Measurements from ENCODE around the gene HNRNPF.

HNRNPF gene

GRCh38 chr10:43348511-43349312 lies 60.3 kb downstream of the HNRNPF start:
- H3K4me3 ChIP-seq (ENCODE audit: low read depth, low read length): no peak overlapping the region
- in situ Hi-C loops (cut with HindIII; ENCODE audit: low pct_ligation_motif_present, low sequenced_read_pairs): no loop called here
- peaks cover 3% of the 10 kb centered on the region for H3K27me3 ChIP-seq (replicated peaks)
- peak; percentile 99 for TF ChIP-seq CTCF (IDR thresholded peaks at IDR 0.05; ENCODE audit: low read depth, low read length, missing control alignments)
- no peaks in the 10 kb centered on the region for H3K36me3 ChIP-seq (replicated peaks)
- no peak overlapping the region for H3K27ac ChIP-seq
- peak; percentile 75 for DNase-seq

- H3K36me3 ChIP-seq (replicated peaks): no peaks in the 10 kb centered on the region
- H3K27ac ChIP-seq: no peak overlapping the region
- no peak overlapping the region for H3K4me3 ChIP-seq (ENCODE audit: low read depth, low read length)
- no peak for DNase-seq
- peaks cover 3% of the 10 kb centered on the region for H3K27me3 ChIP-seq (replicated peaks)
- TF ChIP-seq CTCF (IDR thresholded peaks at IDR 0.05; ENCODE audit: low read depth, low read length, missing control alignments): no peak
- in situ Hi-C loops (cut with HindIII; ENCODE audit: low pct_ligation_motif_present, low sequenced_read_pairs): no loop called here
Measured at GRCh38 chr10:43347997-43348396, 61.0 kb downstream of the HNRNPF start.

GRCh38 chr10:43344051-43344450 lies 64.9 kb downstream of the HNRNPF start:
- in situ Hi-C loops (cut with HindIII; ENCODE audit: low pct_ligation_motif_present, low sequenced_read_pairs): no loop called here
- TF ChIP-seq CTCF (IDR thresholded peaks at IDR 0.05; ENCODE audit: low read depth, low read length, missing control alignments): no peak
- Histone ChIP-seq H3K4me3 (ENCODE audit: low read depth, low read length) (no peak overlapping the region), H3K36me3 (replicated peaks) (no peaks in the 10 kb centered on the region), H3K27ac (no peak overlapping the region), H3K27me3 (replicated peaks) (no peaks in the 10 kb centered on the region)
- DNase-seq: no peak

GRCh38 chr10:43343126-43343525 lies 65.9 kb downstream of the HNRNPF start:
- DNase-seq: no peak
- no peak for TF ChIP-seq CTCF (IDR thresholded peaks at IDR 0.05; ENCODE audit: low read depth, low read length, missing control alignments)
- Histone ChIP-seq H3K36me3 (replicated peaks) (no peaks in the 10 kb centered on the region), H3K4me3 (ENCODE audit: low read depth, low read length) (no peak overlapping the region), H3K27ac (no peak overlapping the region), H3K27me3 (replicated peaks) (no peaks in the 10 kb centered on the region)
- in situ Hi-C loops (cut with HindIII; ENCODE audit: low pct_ligation_motif_present, low sequenced_read_pairs): no loop called here

- Histone ChIP-seq H3K27ac (no peak overlapping the region), H3K4me3 (ENCODE audit: low read depth, low read length) (no peak overlapping the region), H3K27me3 (replicated peaks) (no peaks in the 10 kb centered on the region), H3K36me3 (replicated peaks) (no peaks in the 10 kb centered on the region)
- no peak for TF ChIP-seq CTCF (IDR thresholded peaks at IDR 0.05; ENCODE audit: low read depth, low read length, missing control alignments)
- in situ Hi-C loops (cut with HindIII; ENCODE audit: low pct_ligation_motif_present, low sequenced_read_pairs): no loop called here
- no peak for DNase-seq
Measured at GRCh38 chr10:43342279-43343125, 66.5 kb downstream of the HNRNPF start.
